NCI-H2107 treated with DMSO at 0.1 percent for 48 hours (cell line): Measurements from ENCODE around the gene DLEC1.
"Not testable (repeated sequence)": the region's sequence is repeated elsewhere in the genome, so short reads cannot be mapped to it uniquely, and the experiment has no call there.

Experiments used
- DNase-seq: peaks from one replicate; lab custom pipeline; 2025; ENCODE audit not compliant: unreplicated experiment; lab: John Stamatoyannopoulos, UW

The DLEC1 gene

GRCh38 chr3:38036906-38037305, 2.1 kb upstream of the DLEC1 start:
- no peak for DNase-seq

- DNase-seq: no peak
Observed at GRCh38 chr3:38038447-38038911, 529 bp upstream of the DLEC1 start.

GRCh38 chr3:38039899-38040261, 872 bp downstream of the DLEC1 start:
- no peak for DNase-seq

GRCh38 chr3:38040401-38040800, 1.4 kb downstream of the DLEC1 start:
- no peak for DNase-seq

GRCh38 chr3:38043486-38043885, 4.5 kb downstream of the DLEC1 start:
- DNase-seq: no peak

GRCh38 chr3:38046027-38046426, 7.0 kb downstream of the DLEC1 start:
- no peak for DNase-seq

- no peak for DNase-seq
Observed at GRCh38 chr3:38046821-38047220, 7.8 kb downstream of the DLEC1 start.

GRCh38 chr3:38047896-38048295, 8.9 kb downstream of the DLEC1 start:
- DNase-seq: no peak

- no peak for DNase-seq
Observed at GRCh38 chr3:38049358-38050126, 10.5 kb downstream of the DLEC1 start.

GRCh38 chr3:38051131-38051530, 12.1 kb downstream of the DLEC1 start:
- no peak for DNase-seq

GRCh38 chr3:38053286-38053685, 14.3 kb downstream of the DLEC1 start:
- not testable (repeated sequence) for DNase-seq

- not testable (repeated sequence) for DNase-seq
Observed at GRCh38 chr3:38053813-38054498, 14.9 kb downstream of the DLEC1 start.

GRCh38 chr3:38054499-38055001, 15.5 kb downstream of the DLEC1 start:
- DNase-seq: no peak

- no peak for DNase-seq
Observed at GRCh38 chr3:38059148-38059547, 20.1 kb downstream of the DLEC1 start.

- no peak for DNase-seq
Observed at GRCh38 chr3:38059591-38059990, 20.6 kb downstream of the DLEC1 start.

- no peak for DNase-seq
Observed at GRCh38 chr3:38062809-38063208, 23.8 kb downstream of the DLEC1 start.

- not testable (repeated sequence) for DNase-seq
Observed at GRCh38 chr3:38064453-38064852, 25.4 kb downstream of the DLEC1 start.

GRCh38 chr3:38067508-38068233, 28.7 kb downstream of the DLEC1 start:
- no peak for DNase-seq

- DNase-seq: no peak
Observed at GRCh38 chr3:38070013-38070412, 31.0 kb downstream of the DLEC1 start.

- DNase-seq: not testable (repeated sequence)
Observed at GRCh38 chr3:38077073-38077472, 38.1 kb downstream of the DLEC1 start.

- not testable (repeated sequence) for DNase-seq
Observed at GRCh38 chr3:38082296-38082695, 43.3 kb downstream of the DLEC1 start.

- not testable (repeated sequence) for DNase-seq
Observed at GRCh38 chr3:38083254-38083653, 44.2 kb downstream of the DLEC1 start.
